K562 (cell line): ENCODE data around the gene KIF20B. TPM values are rescaled to one million over a fixed set of nuclear protein-coding genes. Genes with fewer than 3 reads are reported as not detected.

Experiments
- ATAC-seq: fragments of 200-7000 bp; cut with Tn5 transposase; 3 replicates; pipeline ENCODE4 v1.9.1; 2020; ENCODE audit warnings: moderate library complexity
- BruUV-seq: library from RNA; stranded (reverse); fragments of 400-500 nt; replicated peaks from 2 replicates; lab custom pipeline; 2021; lab: Mats Ljungman, UMichigan
- CTCF ChIA-PET: fragments of 300-600 bp; formaldehyde crosslinking; extraction: SDS; loops from one replicate; lab custom pipeline; 2021; ENCODE audit warnings: low intra/inter-chr PET ratio; lab: Yijun Ruan, JAX
- POLR2A ChIA-PET: fragments of 300-600, 350-650 bp; sonication (Branson Sonifier 250); formaldehyde crosslinking; extraction: SDS; loops from one replicate; lab custom pipeline; 2021; ENCODE audit warnings: antibody characterized with exemption, inconsistent platforms; lab: Yijun Ruan, JAX
- DNase-seq, 4 experiments: peaks; one replicate each; pipeline versions ENCODE4 v3.0.0 to v3.0.0-alpha.2; 2011 to 2018; ENCODE audit warnings: low spot score in 3 of 4, mixed read lengths in 3 of 4; ENCODE audit errors: extremely low read depth in 1 of 4
- FAIRE-seq: peaks from 2 replicates; lab custom pipeline; 2011; peaks lifted over from hg19 to GRCh38; lab: Jason Lieb, UNC
- H2AFZ ChIP-seq: 2 replicates; pipeline ENCODE4 v1.6.0; 2011; ENCODE audit warnings: low read depth, low read length, control low read depth, inconsistent platforms
- H3K27ac ChIP-seq: fragments of 200-600 bp; 3 replicates; pipeline ENCODE4 v1.8.0; 2011; ENCODE audit warnings: low read depth, mild to moderate bottlenecking, control low read depth, inconsistent platforms, low read length, moderate library complexity, mixed read lengths; ENCODE audit errors: extremely low read depth
- H3K27me3 ChIP-seq, 2 experiments: fragments of 300-600 bp in 1 of 2; 2 replicates in 1 of 2; 3 replicates in 1 of 2; pipeline versions ENCODE4 v1.6.0 to v1.8.0; 2011; ENCODE audit warnings: inconsistent platforms in 2 of 2, low read length in 2 of 2, mild to moderate bottlenecking in 1 of 2, mixed read lengths in 1 of 2, moderate library complexity in 1 of 2; ENCODE audit not compliant: control insufficient read depth in 2 of 2, insufficient read depth in 2 of 2
- H3K36me3 ChIP-seq: fragments of 300-600 bp; 3 replicates; pipeline ENCODE4 v1.8.0; 2011; ENCODE audit warnings: mild to moderate bottlenecking, low read length, inconsistent platforms; ENCODE audit not compliant: control insufficient read depth, insufficient read depth
- H3K4me1 ChIP-seq, 2 experiments: fragments of 200-600 bp in 1 of 2; replicated peaks in 1 of 2; 2 replicates in 1 of 2; 3 replicates in 1 of 2; pipeline versions ENCODE4 v1.5.1 to v1.8.0; 2011; ENCODE audit warnings: inconsistent platforms in 2 of 2, low read length in 2 of 2, mild to moderate bottlenecking in 1 of 2, mixed read lengths in 1 of 2, moderate library complexity in 1 of 2; ENCODE audit not compliant: control insufficient read depth in 2 of 2, insufficient read depth in 2 of 2
- H3K4me2 ChIP-seq: 2 replicates; pipeline ENCODE4 v1.6.1; 2011; ENCODE audit warnings: low read length, control low read depth, inconsistent platforms, mixed read lengths; ENCODE audit not compliant: insufficient read depth
- H3K4me3 ChIP-seq: fragments of 200-600 bp; sonication (generic), shearing (Covaris generic); 2 replicates; pipeline ENCODE4 v1.5.1; 2016; ENCODE audit warnings: control low read depth, inconsistent platforms
- H3K79me2 ChIP-seq: fragments of 200-600 bp; 3 replicates; pipeline ENCODE4 v1.8.0; 2011; ENCODE audit warnings: low read length, inconsistent platforms; ENCODE audit not compliant: control insufficient read depth, insufficient read depth
- H3K9ac ChIP-seq, 2 experiments: 2 replicates each; pipeline versions ENCODE4 v1.6.0 to v1.6.1; 2011; ENCODE audit warnings: low read depth in 2 of 2, low read length in 2 of 2, control low read depth in 1 of 2, inconsistent platforms in 1 of 2, mild to moderate bottlenecking in 1 of 2, mixed read lengths in 1 of 2; ENCODE audit not compliant: insufficient read depth in 1 of 2
- H3K9me1 ChIP-seq: one replicate; pipeline ENCODE4 v1.6.0; 2011; ENCODE audit warnings: inconsistent platforms, mild to moderate bottlenecking, low read length, moderate library complexity; ENCODE audit not compliant: control insufficient read depth, insufficient read depth
- H3K9me3 ChIP-seq: replicated peaks from 2 replicates; pipeline ENCODE4 v1.5.1; 2011; ENCODE audit warnings: low read depth, low read length, inconsistent platforms; ENCODE audit not compliant: control insufficient read depth, insufficient read depth
- H4K20me1 ChIP-seq: replicated peaks from 2 replicates; pipeline ENCODE4 v1.6.1; 2011; ENCODE audit warnings: low read length, inconsistent platforms, mixed read lengths; ENCODE audit not compliant: control insufficient read depth, insufficient read depth
- ATF3 ChIP-seq, 2 experiments: fragments of 450-650 bp in 1 of 2; sonication (generic) in 1 of 2; formaldehyde crosslinking in 1 of 2; IDR thresholded peaks in 1 of 2; conservative IDR thresholded peaks in 1 of 2; 2 replicates each; pipeline versions ENCODE4 v1.6.1 to v1.8.1; 2016 to 2023; ENCODE audit warnings: mild to moderate bottlenecking in 2 of 2, moderate library complexity in 2 of 2, inconsistent platforms in 1 of 2, missing genetic modification reagents in 1 of 2
- CREB3L1 ChIP-seq: fragments of 450-650 bp; IDR thresholded peaks from 2 replicates; pipeline ENCODE4 v1.6.1; 2014; ENCODE audit warnings: low read depth, mild to moderate bottlenecking, moderate library complexity, borderline replicate concordance
- CXXC5 ChIP-seq: fragments of 250-450 bp; sonication (Bioruptor Pico); IDR thresholded peaks from 2 replicates; pipeline ENCODE4 v1.8.0; 2022; ENCODE audit warnings: inconsistent platforms, mild to moderate bottlenecking, moderate library complexity
- HOMEZ ChIP-seq: fragments of 250-450 bp; sonication (Bioruptor Pico); IDR thresholded peaks from 2 replicates; pipeline ENCODE4 v1.4.0; 2020; ENCODE audit warnings: mild to moderate bottlenecking, moderate library complexity
- MAFF ChIP-seq: IDR thresholded peaks from 2 replicates; pipeline ENCODE4 v1.6.1; 2012; ENCODE audit warnings: low read length, improper control_type of control experiment
- NFE2 ChIP-seq: IDR thresholded peaks from 2 replicates; pipeline ENCODE4 v1.6.1; 2014; ENCODE audit warnings: antibody characterized with exemption, low read depth
- PHB2 ChIP-seq: fragments of 450-650 bp; IDR thresholded peaks from 2 replicates; pipeline ENCODE4 v1.6.1; 2017; ENCODE audit warnings: low read depth
- RAD21 ChIP-seq, 2 experiments: fragments of 250-450 bp in 1 of 2; fragments of 450-650 bp in 1 of 2; sonication (Bioruptor Pico) in 1 of 2; formaldehyde crosslinking in 1 of 2; IDR thresholded peaks in 1 of 2; conservative IDR thresholded peaks in 1 of 2; 2 replicates each; pipeline versions ENCODE4 v1.4.0 to v1.8.0; 2020 to 2022; ENCODE audit warnings: mild to moderate bottlenecking in 2 of 2, moderate library complexity in 1 of 2
- ZFP1 ChIP-seq: fragments of 450-650 bp; formaldehyde crosslinking; IDR thresholded peaks from 2 replicates; pipeline ENCODE4 v1.4.0; 2020; ENCODE audit warnings: mild to moderate bottlenecking, mixed read lengths
- ZHX1 ChIP-seq: fragments of 150-350 bp; conservative IDR thresholded peaks from 2 replicates; pipeline ENCODE4 v1.6.1; 2014; ENCODE audit warnings: low read length
- ZNF143 ChIP-seq: sonication (generic); formaldehyde crosslinking; IDR thresholded peaks from 2 replicates; pipeline ENCODE4 v1.9.0; 2022; ENCODE audit warnings: mild to moderate bottlenecking, missing genetic modification reagents
- ZNF239 ChIP-seq: fragments of 250-450 bp; sonication (Bioruptor Pico); IDR thresholded peaks from 2 replicates; pipeline ENCODE4 v1.4.0; 2020; ENCODE audit warnings: mild to moderate bottlenecking
- ZNF282 ChIP-seq: sonication (generic); formaldehyde crosslinking; IDR thresholded peaks from 2 replicates; pipeline ENCODE4 v1.8.1; 2023; ENCODE audit warnings: missing genetic modification reagents
- WGBS: fragments of 100-300 bp; shearing (Covaris generic); methylation state at CpG from one replicate; pipeline ENCODE4 v1.1.6; 2016; ENCODE audit warnings: low coverage, mixed read lengths; ENCODE audit not compliant: insufficient coverage; ENCODE audit errors: missing lambda C conversion rate; 5-methylcytosine and 5-hydroxymethylcytosine counted together
- in situ Hi-C: fragments of 300-500 bp; cut with MboI; formaldehyde crosslinking; loops from 4 replicates; pipeline ENCODE4 v1.15.0; 2018; ENCODE audit warnings: inconsistent platforms, mixed read lengths
- intact Hi-C: fragments of 100-400 bp; cut with micrococcal nuclease; formaldehyde crosslinking; loops from 2 replicates; pipeline ENCODE4 v1.14.2; 2022
- polyA plus RNA-seq, 8 experiments: library from polyadenylated mRNA; depleted of rRNA in 4 of 8; stranded (reverse) in 5 of 8; unstranded in 3 of 8; fragments of >200 nt; fragmentation: Nextera tagmentation in 2 of 8; fragmentation: Illumina TruSeq in 1 of 8; extraction: Ambion mirVana in 2 of 8; extraction: Trizol in 1 of 8; gene quantifications; 2 replicates each; pipeline versions ENCODE4 v1.2.1 to v1.2.3, GENCODE V29; 2011 to 2014; ENCODE audit warnings: inconsistent platforms in 1 of 8, missing spikeins in 1 of 8
- total RNA-seq, 7 experiments: library from RNA; depleted of rRNA in 6 of 7; stranded (reverse); fragments of >200 nt in 6 of 7; fragmentation: Illumina TruSeq in 2 of 7; extraction: Trizol in 2 of 7; gene quantifications; 2 replicates each; pipeline versions ENCODE4 v1.2.1 to v1.2.3, GENCODE V29; 2011 to 2021; ENCODE audit warnings: low replicate concordance in 1 of 7

Gene KIF20B
- total and polyA plus RNA-seq, 9 of the 15 experiments (the other 6 are each of a cell fraction or from before 2014, with no cell fraction given) = 18.6 to 56.5 (median 32.9) TPM

GRCh38 chr10:89741126-89741762 is 39.9 kb downstream of the KIF20B start (continued):
- no peak for TF ChIP-seq MAFF

GRCh38 chr10:89744026-89744425 is 42.6 kb downstream of the KIF20B start:
- in situ Hi-C loops = no loop called here
- Histone ChIP-seq H3K36me3 (peaks cover 59% of the 10 kb centered on the region; the same call in 2 of the 3 replicates), H3K9ac (no peak overlapping the region), H3K4me3 (no peak overlapping the region), H3K27me3 (no peaks in the 10 kb centered on the region), H3K9me3 (no peaks in the 10 kb centered on the region), H3K27ac (no peak overlapping the region), H3K4me1 (no peaks in the 10 kb centered on the region), H4K20me1 (no peaks in the 10 kb centered on the region), H3K9me1 (no peaks in the 10 kb centered on the region), H2AFZ (no peak overlapping the region), H3K79me2 (0 out of 3 replicates have a peak, but pooled peaks cover 3% of the 10 kb centered on the region), H3K4me2 (no peak overlapping the region)
- no peak for DNase-seq
- no peak for FAIRE-seq
- WGBS = 100% methylated on average over 1 of the region's 1 CpG
- ChIA-PET POLR2A (no interaction called here), CTCF (no interaction called here)
- intact Hi-C loops = no loop called here
- no TSS peak for BruUV-seq
- ATAC-seq = no peak
- TF ChIP-seq ZHX1 (no peak), RAD21 (CRISPR knock-in tag; conservative IDR thresholded peaks at IDR 0.05 in 1 of 2, IDR thresholded peaks at IDR 0.05 in 1 of 2) (no peak), ZFP1 (CRISPR knock-in tag) (no peak), PHB2 (no peak), ZNF239 (CRISPR knock-in tag) (no peak), ZNF143 (no peak), CXXC5 (CRISPR knock-in tag) (no peak), HOMEZ (no peak), NFE2 (no peak), ATF3 (IDR thresholded peaks at IDR 0.05) (no peak), ATF3 (CRISPR knock-in tag; conservative IDR thresholded peaks at IDR 0.05) (no peak), CREB3L1 (no peak), ZNF282 (no peak)
